Activated B cell treated with CpG ODN at 0.5 μM for 24 hours (primary cell): ENCODE results near the gene TM7SF3. TPM values are rescaled to one million over a fixed set of nuclear protein-coding genes. Genes with fewer than 3 reads are reported as not detected.
"Not testable (repeated sequence)": the region's sequence is repeated elsewhere in the genome, so short reads cannot be mapped to it uniquely, and the experiment has no call there.

Experiments used
- ATAC-seq: fragments of 200-7000 bp; cut with Tn5 transposase; one replicate; pipeline ENCODE4 v1.10.0; 2021; ENCODE audit warnings: low read depth, mild to moderate bottlenecking, moderate library complexity
- CTCF ChIA-PET: fragments of 350-600 bp; sonication (Branson Sonifier 250); formaldehyde crosslinking; loops from one replicate; lab custom pipeline; 2021; ENCODE audit warnings: antibody characterized with exemption; lab: Charles Lee
- POLR2A ChIA-PET: fragments of 350-600 bp; sonication (Branson Sonifier 250); formaldehyde crosslinking; loops from one replicate; lab custom pipeline; 2021; ENCODE audit warnings: antibody characterized with exemption; lab: Charles Lee
- DNase-seq: peaks from one replicate; pipeline ENCODE4 v3.0.0; 2022
- H3K27ac Mint-ChIP-seq: one replicate; pipeline ENCODE4 v1.8.0; 2020; ENCODE audit warnings: mixed read lengths
- H3K27me3 Mint-ChIP-seq: one replicate; pipeline ENCODE4 v1.8.0; 2021; ENCODE audit warnings: mixed read lengths
- H3K36me3 Mint-ChIP-seq: one replicate; pipeline ENCODE4 v1.8.0; 2021; ENCODE audit warnings: low read depth, mixed read lengths
- H3K4me1 Mint-ChIP-seq: one replicate; pipeline ENCODE4 v1.8.0; 2021; ENCODE audit warnings: mixed read lengths
- H3K4me3 Mint-ChIP-seq: one replicate; pipeline ENCODE4 v1.8.0; 2020; ENCODE audit warnings: mild to moderate bottlenecking, mixed read lengths
- H3K9me3 Mint-ChIP-seq: one replicate; pipeline ENCODE4 v1.8.0; 2020; ENCODE audit warnings: mixed read lengths
- CTCF ChIP-seq: fragments of 200-600 bp; IDR thresholded peaks from one replicate; pipeline ENCODE4 v1.8.0; 2022; ENCODE audit warnings: antibody characterized with exemption, mild to moderate bottlenecking
- intact Hi-C: fragments of 100-400 bp; cut with micrococcal nuclease; formaldehyde crosslinking; loops from one replicate; pipeline ENCODE4 v1.15.1; 2024
- total RNA-seq: library from RNA; stranded (reverse); gene quantifications from 2 replicates; pipeline ENCODE4 v1.2.3, GENCODE V29; 2022

The TM7SF3 gene
- total RNA-seq, 1 donor from 2014 or later, result 30.5 TPM

- TF ChIP-seq CTCF, result no peak
- H3K4me1 Mint-ChIP-seq, result no peaks in the 10 kb centered on the region
- intact Hi-C loops, result no loop called here
- no peak overlapping the region for H3K27ac Mint-ChIP-seq
- peaks cover 4% of the 10 kb centered on the region for H3K9me3 Mint-ChIP-seq
- DNase-seq, result no peak
- peaks cover 11% of the 10 kb centered on the region for H3K36me3 Mint-ChIP-seq
- H3K27me3 Mint-ChIP-seq, result no peaks in the 10 kb centered on the region
- ATAC-seq, result no peak
- POLR2A ChIA-PET, result interaction anchor here (0.6 kb wide), 1 partner anchor 46 kb away, joined by 3 read pairs; no protein-coding TSS in a partner anchor
- no peak overlapping the region for H3K4me3 Mint-ChIP-seq
- CTCF ChIA-PET, result no interaction called here
Observed at GRCh38 chr12:27055966-27056365, 41.8 kb upstream of the TM7SF3 start.

GRCh38 chr12:27052742-27053141, 38.6 kb upstream of the TM7SF3 start:
- Mint-ChIP-seq H3K36me3 (peaks cover 3% of the 10 kb centered on the region), H3K27me3 (no peaks in the 10 kb centered on the region), H3K9me3 (no peaks in the 10 kb centered on the region), H3K27ac (no peak overlapping the region), H3K4me3 (no peak overlapping the region), H3K4me1 (no peaks in the 10 kb centered on the region)
- no peak for DNase-seq
- no peak for TF ChIP-seq CTCF
- POLR2A ChIA-PET, result no interaction called here
- intact Hi-C loops, result no loop called here
- no peak for ATAC-seq
- CTCF ChIA-PET, result no interaction called here

GRCh38 chr12:27052176-27052575, 38.0 kb upstream of the TM7SF3 start:
- no peaks in the 10 kb centered on the region for H3K9me3 Mint-ChIP-seq
- POLR2A ChIA-PET, result no interaction called here
- H3K36me3 Mint-ChIP-seq, result peaks cover 2% of the 10 kb centered on the region
- DNase-seq (no peak), ATAC-seq (no peak)
- no peak overlapping the region for H3K4me3 Mint-ChIP-seq
- H3K27ac Mint-ChIP-seq, result no peak overlapping the region
- intact Hi-C loops, result no loop called here
- CTCF ChIA-PET, result no interaction called here
- no peaks in the 10 kb centered on the region for H3K27me3 Mint-ChIP-seq
- H3K4me1 Mint-ChIP-seq, result no peaks in the 10 kb centered on the region
- TF ChIP-seq CTCF, result no peak

- DNase-seq, result no peak
- POLR2A ChIA-PET, result no interaction called here
- CTCF ChIA-PET, result no interaction called here
- intact Hi-C loops, result no loop called here
- ATAC-seq, result no peak
- H3K36me3 Mint-ChIP-seq, result peaks cover 6% of the 10 kb centered on the region
- H3K4me3 Mint-ChIP-seq, result no peak overlapping the region
- no peak for TF ChIP-seq CTCF
- no peaks in the 10 kb centered on the region for H3K27me3 Mint-ChIP-seq
- H3K4me1 Mint-ChIP-seq, result no peaks in the 10 kb centered on the region
- no peaks in the 10 kb centered on the region for H3K9me3 Mint-ChIP-seq
- no peak overlapping the region for H3K27ac Mint-ChIP-seq
Observed at GRCh38 chr12:27048822-27049752, 34.9 kb upstream of the TM7SF3 start.

GRCh38 chr12:27042018-27042417, 27.8 kb upstream of the TM7SF3 start:
- H3K9me3 Mint-ChIP-seq, H3K4me3 Mint-ChIP-seq, intact Hi-C loops, H3K4me1 Mint-ChIP-seq, ATAC-seq, H3K27me3 Mint-ChIP-seq, POLR2A ChIA-PET, H3K27ac Mint-ChIP-seq, DNase-seq: not testable (repeated sequence)
- CTCF ChIA-PET, result interaction anchor here (0.7 kb wide), 1 partner anchor 263 kb away, joined by 3 read pairs; no protein-coding TSS in a partner anchor
- H3K36me3 Mint-ChIP-seq, result peaks cover 24% of the 10 kb centered on the region

- H3K27ac Mint-ChIP-seq, intact Hi-C loops, DNase-seq, ATAC-seq, H3K27me3 Mint-ChIP-seq, CTCF ChIA-PET, H3K4me3 Mint-ChIP-seq, H3K9me3 Mint-ChIP-seq, POLR2A ChIA-PET, H3K4me1 Mint-ChIP-seq: not testable (repeated sequence)
- H3K36me3 Mint-ChIP-seq, result peaks cover 29% of the 10 kb centered on the region
Observed at GRCh38 chr12:27040637-27041036, 26.5 kb upstream of the TM7SF3 start.
